H1 (cell line): ENCODE measurements around the gene U2AF1L4. TPM values are rescaled to one million over a fixed set of nuclear protein-coding genes. Genes with fewer than 3 reads are reported as not detected.

Experiments used
- BACH1 ChIP-seq: IDR thresholded peaks from 2 replicates; pipeline ENCODE4 v1.6.1; 2012; ENCODE audit warnings: low read length, improper control_type of control experiment
- FOSL1 ChIP-seq: IDR thresholded peaks from 2 replicates; pipeline ENCODE4 v1.6.1; 2011; ENCODE audit warnings: mild to moderate bottlenecking, low read depth, low read length, moderate library complexity; ENCODE audit not compliant: insufficient read depth
- HDAC6 ChIP-seq: IDR thresholded peaks from one replicate; pipeline ENCODE4 v1.7.1; 2012; ENCODE audit warnings: low read depth, mild to moderate bottlenecking, inconsistent platforms, low read length, moderate library complexity
- SIX5 ChIP-seq: IDR thresholded peaks from 2 replicates; pipeline ENCODE4 v1.6.1; 2011; ENCODE audit warnings: mild to moderate bottlenecking, low read depth, low read length
- polyA plus RNA-seq, 7 experiments: library from polyadenylated mRNA; depleted of rRNA in 3 of 7; stranded (reverse) in 5 of 7; unstranded in 2 of 7; fragments of >200 nt in 5 of 7; fragments of 200-250 nt in 2 of 7; gene quantifications; 1 replicate in 5 of 7; 2 replicates in 1 of 7; 4 replicates in 1 of 7; pipeline versions ENCODE4 v1.2.1 to v1.2.3, GENCODE V29; 2011 to 2013; ENCODE audit warnings: missing spikeins in 2 of 7, mixed read lengths in 2 of 7
- total RNA-seq: library from RNA; stranded (reverse); fragmentation: NEBNext Ultra II Directional; extraction: Animal tissue kit (Norgen Biotek cat#: 25700); gene quantifications from 2 replicates; pipeline ENCODE4 v1.2.1, GENCODE V29; 2021
- TF ChIP-seq, protein P1 (sequence below): fragments of 300-600 bp; sonication (generic); IDR thresholded peaks from 2 replicates; pipeline ENCODE4 v1.7.1; 2012; ENCODE audit warnings: low read length, moderate library complexity, mild to moderate bottlenecking, inconsistent platforms; ENCODE audit not compliant: insufficient replicate concordance

The U2AF1L4 gene
- total and polyA plus RNA-seq, 2 of the 8 experiments (the other 6 are each of a cell fraction or from before 2014, with no cell fraction given): 15.1 to 32.7 TPM

DNA sequence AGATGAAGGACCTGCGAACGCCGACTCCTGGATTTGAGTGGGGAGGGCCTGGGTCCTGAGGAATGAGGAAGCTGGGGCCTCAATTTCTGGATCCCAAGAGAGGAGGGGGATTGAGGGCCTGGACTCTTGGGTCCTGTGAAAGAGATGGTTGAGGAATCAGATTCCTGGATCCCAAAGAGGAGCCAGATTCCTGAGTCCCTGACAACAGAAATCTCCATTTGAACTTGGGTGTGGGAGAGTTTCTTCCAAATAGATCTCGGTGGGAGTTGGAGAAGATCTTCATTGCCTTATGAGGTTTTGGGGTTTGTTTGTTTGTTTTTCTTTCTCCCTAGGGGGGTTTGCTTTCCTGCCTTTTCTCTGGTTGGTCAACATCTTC lies 857 bp upstream of the U2AF1L4 start (continued):
- no peak for TF ChIP-seq SIX5
- no peak for TF ChIP-seq HDAC6
- no peak for TF ChIP-seq FOSL1
- TF ChIP-seq, protein P1, sequence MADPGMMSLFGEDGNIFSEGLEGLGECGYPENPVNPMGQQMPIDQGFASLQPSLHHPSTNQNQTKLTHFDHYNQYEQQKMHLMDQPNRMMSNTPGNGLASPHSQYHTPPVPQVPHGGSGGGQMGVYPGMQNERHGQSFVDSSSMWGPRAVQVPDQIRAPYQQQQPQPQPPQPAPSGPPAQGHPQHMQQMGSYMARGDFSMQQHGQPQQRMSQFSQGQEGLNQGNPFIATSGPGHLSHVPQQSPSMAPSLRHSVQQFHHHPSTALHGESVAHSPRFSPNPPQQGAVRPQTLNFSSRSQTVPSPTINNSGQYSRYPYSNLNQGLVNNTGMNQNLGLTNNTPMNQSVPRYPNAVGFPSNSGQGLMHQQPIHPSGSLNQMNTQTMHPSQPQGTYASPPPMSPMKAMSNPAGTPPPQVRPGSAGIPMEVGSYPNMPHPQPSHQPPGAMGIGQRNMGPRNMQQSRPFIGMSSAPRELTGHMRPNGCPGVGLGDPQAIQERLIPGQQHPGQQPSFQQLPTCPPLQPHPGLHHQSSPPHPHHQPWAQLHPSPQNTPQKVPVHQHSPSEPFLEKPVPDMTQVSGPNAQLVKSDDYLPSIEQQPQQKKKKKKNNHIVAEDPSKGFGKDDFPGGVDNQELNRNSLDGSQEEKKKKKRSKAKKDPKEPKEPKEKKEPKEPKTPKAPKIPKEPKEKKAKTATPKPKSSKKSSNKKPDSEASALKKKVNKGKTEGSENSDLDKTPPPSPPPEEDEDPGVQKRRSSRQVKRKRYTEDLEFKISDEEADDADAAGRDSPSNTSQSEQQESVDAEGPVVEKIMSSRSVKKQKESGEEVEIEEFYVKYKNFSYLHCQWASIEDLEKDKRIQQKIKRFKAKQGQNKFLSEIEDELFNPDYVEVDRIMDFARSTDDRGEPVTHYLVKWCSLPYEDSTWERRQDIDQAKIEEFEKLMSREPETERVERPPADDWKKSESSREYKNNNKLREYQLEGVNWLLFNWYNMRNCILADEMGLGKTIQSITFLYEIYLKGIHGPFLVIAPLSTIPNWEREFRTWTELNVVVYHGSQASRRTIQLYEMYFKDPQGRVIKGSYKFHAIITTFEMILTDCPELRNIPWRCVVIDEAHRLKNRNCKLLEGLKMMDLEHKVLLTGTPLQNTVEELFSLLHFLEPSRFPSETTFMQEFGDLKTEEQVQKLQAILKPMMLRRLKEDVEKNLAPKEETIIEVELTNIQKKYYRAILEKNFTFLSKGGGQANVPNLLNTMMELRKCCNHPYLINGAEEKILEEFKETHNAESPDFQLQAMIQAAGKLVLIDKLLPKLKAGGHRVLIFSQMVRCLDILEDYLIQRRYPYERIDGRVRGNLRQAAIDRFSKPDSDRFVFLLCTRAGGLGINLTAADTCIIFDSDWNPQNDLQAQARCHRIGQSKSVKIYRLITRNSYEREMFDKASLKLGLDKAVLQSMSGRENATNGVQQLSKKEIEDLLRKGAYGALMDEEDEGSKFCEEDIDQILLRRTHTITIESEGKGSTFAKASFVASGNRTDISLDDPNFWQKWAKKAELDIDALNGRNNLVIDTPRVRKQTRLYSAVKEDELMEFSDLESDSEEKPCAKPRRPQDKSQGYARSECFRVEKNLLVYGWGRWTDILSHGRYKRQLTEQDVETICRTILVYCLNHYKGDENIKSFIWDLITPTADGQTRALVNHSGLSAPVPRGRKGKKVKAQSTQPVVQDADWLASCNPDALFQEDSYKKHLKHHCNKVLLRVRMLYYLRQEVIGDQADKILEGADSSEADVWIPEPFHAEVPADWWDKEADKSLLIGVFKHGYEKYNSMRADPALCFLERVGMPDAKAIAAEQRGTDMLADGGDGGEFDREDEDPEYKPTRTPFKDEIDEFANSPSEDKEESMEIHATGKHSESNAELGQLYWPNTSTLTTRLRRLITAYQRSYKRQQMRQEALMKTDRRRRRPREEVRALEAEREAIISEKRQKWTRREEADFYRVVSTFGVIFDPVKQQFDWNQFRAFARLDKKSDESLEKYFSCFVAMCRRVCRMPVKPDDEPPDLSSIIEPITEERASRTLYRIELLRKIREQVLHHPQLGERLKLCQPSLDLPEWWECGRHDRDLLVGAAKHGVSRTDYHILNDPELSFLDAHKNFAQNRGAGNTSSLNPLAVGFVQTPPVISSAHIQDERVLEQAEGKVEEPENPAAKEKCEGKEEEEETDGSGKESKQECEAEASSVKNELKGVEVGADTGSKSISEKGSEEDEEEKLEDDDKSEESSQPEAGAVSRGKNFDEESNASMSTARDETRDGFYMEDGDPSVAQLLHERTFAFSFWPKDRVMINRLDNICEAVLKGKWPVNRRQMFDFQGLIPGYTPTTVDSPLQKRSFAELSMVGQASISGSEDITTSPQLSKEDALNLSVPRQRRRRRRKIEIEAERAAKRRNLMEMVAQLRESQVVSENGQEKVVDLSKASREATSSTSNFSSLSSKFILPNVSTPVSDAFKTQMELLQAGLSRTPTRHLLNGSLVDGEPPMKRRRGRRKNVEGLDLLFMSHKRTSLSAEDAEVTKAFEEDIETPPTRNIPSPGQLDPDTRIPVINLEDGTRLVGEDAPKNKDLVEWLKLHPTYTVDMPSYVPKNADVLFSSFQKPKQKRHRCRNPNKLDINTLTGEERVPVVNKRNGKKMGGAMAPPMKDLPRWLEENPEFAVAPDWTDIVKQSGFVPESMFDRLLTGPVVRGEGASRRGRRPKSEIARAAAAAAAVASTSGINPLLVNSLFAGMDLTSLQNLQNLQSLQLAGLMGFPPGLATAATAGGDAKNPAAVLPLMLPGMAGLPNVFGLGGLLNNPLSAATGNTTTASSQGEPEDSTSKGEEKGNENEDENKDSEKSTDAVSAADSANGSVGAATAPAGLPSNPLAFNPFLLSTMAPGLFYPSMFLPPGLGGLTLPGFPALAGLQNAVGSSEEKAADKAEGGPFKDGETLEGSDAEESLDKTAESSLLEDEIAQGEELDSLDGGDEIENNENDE: no peak
- no peak for TF ChIP-seq BACH1
